NCI-H446 (cell line): ENCODE data around the gene WFIKKN1.
A peak's percentile ranks its signal among the peaks of the same experiment; 100 is the strongest.

Source experiments
- DNase-seq, 2 experiments: peaks; one replicate each; lab custom pipeline; 2025; lab: John Stamatoyannopoulos, UW

Gene WFIKKN1, protein sequence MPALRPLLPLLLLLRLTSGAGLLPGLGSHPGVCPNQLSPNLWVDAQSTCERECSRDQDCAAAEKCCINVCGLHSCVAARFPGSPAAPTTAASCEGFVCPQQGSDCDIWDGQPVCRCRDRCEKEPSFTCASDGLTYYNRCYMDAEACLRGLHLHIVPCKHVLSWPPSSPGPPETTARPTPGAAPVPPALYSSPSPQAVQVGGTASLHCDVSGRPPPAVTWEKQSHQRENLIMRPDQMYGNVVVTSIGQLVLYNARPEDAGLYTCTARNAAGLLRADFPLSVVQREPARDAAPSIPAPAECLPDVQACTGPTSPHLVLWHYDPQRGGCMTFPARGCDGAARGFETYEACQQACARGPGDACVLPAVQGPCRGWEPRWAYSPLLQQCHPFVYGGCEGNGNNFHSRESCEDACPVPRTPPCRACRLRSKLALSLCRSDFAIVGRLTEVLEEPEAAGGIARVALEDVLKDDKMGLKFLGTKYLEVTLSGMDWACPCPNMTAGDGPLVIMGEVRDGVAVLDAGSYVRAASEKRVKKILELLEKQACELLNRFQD

DNA sequence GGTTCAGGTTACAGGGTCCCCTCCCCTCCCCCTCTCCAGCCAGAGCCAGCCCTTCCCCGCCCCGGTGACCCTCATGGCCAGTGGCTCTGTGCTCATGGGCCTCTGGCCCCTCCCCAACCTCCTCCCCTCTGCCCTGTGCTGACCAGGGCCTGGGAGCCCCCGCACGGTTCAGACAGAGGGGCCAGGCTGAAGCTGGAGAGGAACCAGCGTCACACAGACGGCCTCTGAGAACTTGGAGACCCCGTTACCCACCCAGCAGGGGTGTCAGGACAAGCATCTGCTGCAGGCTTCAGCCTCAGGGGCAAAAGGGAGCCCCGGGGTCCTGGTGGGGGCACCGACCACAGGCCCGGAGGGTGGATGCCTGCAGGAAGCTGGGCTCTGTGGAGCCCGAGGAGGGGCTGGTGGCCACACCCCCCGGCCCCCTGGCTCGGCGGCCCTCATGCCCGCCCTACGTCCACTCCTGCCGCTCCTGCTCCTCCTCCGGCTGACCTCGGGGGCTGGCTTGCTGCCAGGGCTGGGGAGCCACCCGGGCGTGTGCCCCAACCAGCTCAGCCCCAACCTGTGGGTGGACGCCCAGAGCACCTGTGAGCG is at the start of gene WFIKKN1:
Gene WFIKKN1, plus strand, starts transcription at position 171 of the 591 bp plus-strand sequence. Its CDS starts 269 bp downstream, at position 440.
- DNase-seq, result no peak

DNA sequence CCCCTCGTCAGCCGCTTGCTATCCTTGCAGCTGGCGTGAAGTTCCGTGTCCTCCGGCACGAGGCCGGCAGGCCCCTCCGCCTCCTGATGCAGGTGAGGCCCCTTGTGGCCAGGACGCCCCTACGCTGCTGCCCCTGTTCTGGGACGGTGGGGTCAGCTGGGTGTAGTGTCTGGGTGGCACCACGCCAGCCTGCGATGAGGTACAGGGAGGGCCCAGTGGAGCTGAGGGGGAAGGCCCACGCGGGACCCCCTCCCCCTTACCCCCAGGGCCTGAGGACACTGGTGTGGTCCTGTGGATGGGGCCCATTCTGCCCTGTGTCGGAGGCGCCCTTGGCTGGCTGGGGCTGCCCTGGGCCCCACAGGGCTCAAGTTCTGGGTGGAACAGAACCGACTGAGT is 48.6 kb upstream of the WFIKKN1 start:
- DNase-seq, result no peak

DNA sequence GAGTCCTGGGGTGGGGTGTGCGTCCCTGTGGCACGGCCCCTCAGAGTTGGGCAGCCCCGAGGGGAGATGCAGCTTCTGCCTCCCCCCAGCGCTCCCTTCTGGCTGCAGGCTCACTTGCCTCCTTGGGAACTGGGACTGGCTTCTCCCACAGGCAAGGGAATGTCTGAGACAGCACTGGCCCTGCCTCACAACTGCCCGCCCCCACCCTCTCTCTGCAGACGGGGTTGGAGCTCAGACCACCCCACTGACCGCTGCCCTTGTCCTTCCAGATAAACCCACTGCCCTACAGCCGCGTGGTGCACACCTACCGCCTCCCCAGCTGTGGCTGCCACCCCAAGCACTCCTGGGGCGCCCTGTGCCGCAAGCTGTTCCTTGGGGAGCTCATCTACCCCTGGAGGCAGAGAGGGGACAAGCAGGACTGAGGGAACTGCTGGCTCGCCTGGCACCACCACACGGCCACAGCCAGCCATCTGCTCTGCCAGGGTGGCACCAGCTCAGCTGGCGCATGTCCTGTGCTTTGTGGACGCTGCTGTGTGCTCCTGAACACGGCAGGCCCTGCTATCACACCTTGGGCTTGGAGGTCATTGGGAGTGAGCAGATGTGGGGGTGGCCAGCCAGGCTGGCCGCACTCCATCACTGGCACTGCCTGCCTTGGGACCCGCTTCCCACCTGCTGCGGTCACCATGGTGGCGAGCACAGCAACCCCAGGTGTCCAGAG is 48.0 kb upstream of the WFIKKN1 start:
- peak in 1 of 2 experiments; percentile 43 for DNase-seq

DNA sequence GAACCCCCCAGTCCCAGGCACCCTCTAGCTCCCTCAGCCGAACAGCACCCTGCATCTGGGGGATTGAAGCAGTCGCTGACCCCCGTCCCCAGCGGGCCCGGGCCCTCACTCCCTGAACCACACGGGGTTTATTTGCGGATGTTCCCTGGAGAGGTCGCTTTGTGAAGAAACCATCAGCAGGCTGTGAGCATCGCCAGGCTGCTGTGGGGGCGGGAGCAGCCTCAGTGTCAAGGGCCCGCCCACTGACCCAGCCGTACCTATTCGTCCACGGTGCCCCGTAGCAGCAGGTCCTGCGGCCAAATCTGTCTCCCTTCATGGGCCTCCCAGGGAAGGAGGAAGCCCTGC is 47.3 kb upstream of the WFIKKN1 start:
- DNase-seq, result no peak

DNA sequence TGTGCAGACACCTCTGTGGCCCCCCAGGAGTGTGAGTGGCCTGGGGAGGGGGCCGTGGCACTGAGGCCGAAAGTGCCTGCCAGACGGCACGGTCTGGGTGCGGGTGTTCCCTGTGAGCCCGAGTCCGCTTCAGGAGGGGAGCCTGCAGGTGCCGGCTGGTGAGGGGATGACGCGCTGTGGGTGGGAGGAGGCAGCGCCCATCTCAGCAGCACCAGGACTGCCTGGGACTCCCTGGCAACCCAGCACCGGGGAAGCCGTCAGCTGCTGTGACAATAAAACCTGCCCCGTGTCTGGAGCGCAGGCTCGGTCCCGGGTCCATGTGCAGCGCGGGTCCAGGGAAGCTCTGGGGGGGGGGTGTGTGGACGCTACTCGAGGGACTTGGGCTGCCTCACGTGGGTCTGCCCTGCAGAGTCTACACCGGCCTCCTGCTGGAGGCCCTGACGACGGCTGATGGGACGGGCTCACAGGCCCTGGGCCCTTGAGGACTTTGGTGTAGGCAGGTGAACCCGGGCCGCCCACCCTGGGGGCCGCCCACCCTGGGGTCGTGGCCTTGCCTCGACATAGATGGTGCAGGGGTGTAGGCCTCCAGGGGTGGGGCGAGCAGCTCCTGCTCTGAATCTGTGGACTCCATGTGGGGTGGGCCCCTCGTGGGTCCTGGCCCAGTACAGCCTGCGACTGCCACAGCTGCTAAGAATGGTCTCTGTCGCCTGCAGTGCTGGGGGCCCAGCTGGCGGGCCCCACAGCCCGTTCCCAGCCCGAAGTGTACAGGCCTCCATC is 46.8 kb upstream of the WFIKKN1 start:
- DNase-seq, result no peak

DNA sequence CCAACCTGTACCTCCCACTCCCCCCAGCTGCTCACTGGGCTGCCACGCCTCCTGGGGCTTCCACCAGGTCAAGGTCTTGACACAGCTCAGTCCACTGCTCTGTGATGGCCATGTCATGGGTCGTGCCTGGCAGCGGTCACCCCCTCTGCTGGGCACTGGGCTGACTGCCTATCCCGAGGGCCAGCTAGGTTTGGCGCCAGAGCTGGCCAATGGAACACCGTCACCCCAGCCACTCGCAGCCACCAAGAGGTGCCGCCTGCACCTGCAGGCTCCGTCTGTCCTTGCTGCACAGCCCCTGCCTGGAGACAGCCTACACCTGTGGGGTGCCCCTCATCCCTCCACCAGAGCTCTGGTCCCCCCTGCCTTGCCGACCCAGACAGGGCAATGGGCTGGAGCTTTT is 45.4 kb upstream of the WFIKKN1 start:
- no peak for DNase-seq

DNA sequence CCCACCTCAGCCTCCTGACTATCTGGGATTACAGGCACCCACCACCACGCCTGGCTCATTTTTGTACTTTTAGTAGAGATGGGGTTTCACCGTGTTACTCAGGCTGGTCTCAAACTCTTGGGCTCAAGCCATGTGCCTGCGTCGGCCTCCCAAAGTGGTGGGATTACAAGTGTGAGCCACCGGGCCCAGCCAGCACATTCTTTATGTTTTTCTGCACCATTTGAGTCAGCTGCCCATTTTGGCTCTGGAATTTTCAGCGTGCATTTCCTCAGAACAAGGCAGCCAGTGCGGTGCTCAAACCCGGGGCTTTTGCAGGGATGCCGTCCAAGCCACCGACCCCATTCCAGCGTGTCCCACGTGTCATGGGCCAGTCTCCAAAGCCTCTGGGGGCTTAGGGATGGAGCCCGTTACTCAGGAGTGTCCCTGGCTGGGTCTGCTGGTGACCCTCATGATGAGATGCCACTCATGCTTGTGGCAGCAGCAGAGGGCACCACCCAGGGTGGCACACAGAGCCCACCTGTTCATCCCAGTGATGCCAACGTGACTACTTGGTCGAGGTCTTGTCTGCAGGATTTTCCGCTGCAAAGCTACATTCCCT is 44.6 kb upstream of the WFIKKN1 start:
- DNase-seq, result peak in 1 of 2 experiments; percentile 38

DNA sequence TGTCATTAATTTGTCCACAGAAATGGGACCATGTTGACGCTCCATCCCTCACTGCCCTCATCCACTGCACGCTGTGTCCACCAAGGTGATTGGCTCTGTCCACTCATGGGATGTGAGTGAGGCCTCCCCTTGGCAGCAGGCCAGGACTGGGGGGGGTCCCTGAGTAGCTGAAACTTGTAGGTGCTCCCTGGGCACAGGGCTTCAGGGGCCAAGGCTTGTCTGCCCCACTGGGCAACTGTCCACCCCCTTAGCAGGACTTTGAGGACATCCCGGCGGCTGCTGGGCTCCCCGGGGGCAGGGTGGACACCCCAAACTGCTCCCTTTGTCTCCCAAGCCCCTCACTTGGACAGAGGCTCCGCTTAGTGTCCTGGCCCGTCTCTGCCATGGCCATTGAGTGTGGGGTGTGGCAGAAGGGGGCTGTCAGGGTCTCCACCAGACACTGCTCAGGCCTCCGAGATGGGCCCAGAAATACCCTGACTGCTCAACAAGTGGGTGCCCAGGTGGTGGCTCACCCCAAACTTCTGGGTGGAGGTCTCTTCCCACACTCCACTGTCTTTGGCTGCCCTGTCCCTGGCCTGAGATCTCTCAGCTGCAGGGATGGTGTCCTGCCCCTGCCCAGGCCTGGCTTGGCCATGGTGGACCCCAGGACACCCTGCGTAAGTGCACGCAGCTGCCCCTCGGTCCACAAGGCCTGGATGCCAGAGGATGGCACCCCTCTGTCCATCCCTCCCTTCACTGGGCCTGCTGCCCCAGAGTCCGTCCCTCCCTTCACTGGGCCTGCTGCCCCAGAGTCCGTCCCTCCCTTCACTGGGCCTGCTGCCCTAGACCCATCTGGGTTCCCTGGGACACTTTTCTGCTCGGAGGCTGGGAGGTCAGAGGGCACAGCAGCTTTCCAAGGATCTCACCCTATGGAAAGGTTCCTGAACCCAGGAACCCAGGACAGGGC is 43.9 kb upstream of the WFIKKN1 start:
- no peak for DNase-seq

DNA sequence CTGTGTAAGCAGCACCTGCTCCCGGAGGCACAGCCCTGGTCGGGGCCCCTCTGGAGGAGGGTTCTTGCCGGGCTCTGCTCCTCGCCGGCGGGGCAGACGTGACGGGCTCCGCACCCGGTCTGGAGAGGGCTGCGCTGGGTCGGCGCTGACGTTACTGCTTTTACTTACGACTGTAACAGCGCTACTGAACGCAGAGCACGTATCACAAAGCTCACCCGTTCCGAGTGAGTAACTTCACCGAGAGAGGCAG is 42.2 kb upstream of the WFIKKN1 start:
- no peak for DNase-seq

DNA sequence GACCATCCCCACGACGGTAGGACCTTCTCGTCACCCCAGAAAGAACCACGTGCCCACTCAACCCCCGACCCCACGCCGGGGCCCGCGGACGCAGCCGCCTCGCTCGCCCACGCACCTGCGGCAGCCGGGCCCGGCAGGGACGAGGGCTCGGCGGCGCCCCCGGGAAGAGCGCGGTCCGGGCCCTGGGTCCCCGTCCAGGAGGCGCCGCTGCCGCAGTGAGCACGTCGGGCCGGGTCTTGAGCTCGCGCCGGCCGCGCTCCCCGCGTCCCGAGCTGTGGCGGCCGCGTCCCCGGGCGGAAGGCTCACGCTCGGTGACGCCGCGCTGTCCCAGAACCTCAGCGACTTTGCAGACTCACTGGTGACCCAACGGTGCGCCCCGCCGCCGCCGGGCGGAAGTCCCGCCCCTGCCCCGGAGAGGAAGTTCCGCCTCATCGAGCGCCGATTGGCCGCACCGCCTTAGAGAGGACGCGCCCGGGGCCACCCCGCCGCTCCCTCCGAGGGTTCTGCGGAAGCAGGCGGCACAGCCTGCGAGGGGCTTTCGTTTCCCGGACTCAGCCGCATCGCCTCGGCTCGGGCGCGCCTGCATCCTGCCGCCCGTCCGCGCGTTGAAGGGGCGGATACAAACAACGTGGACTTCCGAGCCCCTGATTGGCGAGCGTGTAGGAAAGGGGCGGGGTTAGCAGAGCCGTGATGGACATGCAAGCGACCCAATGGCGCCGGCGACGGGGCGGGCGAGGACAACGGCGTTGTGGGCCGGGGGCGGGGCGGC is 41.7 kb upstream of the WFIKKN1 start:
- peak; percentile 94 for DNase-seq

DNA sequence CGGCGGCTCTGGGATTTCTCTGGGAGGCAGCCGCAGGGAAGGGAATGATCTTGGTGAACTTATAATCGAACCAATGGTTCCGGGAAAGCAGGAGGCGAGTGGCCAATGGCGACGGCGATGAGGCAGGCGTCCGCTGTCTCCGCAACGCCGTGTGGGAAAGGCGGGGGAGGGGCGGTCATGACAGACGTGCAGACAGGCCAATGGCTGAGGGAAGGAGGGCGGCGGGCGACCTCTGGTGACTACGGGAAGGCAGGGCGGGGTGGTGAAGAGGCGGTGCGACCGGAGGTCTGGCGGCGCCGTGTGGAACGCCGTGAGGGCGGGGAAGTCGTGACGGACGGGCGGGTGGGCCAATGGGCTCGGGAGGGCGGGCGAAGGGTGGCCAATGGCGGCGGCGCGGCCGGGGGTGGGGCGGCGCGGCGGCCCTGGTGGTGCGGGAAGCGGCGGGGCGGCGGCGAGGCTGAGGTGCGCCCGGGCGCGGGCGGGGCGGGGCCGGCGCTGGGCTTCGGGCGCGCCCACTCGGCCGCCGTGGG is 41.1 kb upstream of the WFIKKN1 start, which contains the start of gene RAB40C:
Gene RAB40C, plus strand, starts transcription at position 409 of the 530 bp plus-strand sequence. CDS start 226 bp downstream, outside the sequence.
- DNase-seq, result peak; percentile 94 to 97

DNA sequence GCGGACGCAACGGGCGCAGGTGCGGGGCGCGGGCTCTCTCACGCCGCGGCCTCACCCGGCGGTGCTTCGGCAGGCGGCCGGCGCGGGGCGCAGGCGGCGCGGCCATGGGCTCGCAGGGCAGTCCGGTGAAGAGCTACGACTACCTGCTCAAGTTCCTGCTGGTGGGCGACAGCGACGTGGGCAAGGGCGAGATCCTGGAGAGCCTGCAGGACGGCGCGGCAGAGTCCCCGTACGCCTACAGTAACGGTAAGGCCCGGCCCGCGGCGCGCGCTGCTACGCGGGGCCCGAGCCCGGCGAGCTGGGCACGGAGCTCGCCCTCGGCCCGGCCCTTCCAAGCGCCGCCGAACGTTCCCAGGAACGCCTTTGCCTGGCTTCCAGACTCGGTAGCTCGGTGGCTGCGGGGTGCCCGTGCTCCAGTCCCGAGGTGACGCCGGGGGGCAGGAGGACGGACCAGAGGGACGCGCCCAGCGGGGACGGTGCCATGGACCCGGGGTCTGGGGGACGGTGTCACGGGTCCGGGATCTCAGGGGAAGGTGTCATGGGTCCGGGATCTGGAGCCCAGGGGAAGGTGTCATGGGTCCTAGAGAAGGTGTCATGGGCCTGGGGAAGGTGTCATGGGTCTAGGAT is 40.5 kb upstream of the WFIKKN1 start:
- no peak for DNase-seq

DNA sequence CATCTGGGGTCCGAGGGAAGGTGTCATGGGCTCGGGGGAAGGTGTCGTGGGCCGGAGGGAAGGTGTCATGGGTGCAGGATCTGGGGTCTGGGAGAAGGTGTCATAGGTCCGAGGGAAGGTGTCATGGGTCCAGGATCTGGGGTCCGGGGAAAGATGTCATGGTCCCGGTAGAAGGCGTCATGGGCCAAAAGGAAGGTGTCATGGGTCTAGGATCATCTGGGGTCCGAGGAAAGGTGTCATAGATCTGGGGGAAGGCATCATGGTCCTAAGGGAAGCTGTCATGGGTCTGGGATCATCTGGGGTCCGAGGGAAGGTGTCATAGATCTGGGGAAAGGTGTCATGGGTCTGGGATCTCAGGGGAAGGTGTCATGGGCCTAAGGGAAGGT is 40.0 kb upstream of the WFIKKN1 start:
- no peak for DNase-seq

DNA sequence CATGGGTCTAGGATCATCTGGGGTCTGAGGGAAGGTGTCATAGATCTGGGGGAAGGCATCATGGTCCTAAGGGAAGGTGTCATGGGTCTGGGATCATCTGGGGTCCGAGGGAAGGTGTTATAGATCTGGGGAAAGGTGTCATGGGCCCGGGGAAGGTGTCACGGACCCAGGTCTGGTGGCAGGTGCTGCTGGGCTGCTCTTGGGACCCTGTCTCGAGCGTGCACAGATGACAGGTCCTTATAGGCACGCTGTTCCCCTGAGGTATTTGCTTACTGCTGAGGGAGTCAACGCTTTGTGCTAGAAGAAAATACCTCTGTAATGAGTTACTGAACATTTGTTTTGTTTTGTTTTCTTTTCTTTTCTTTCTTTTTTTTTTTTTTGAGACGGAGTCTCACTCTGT is 39.6 kb upstream of the WFIKKN1 start:
- DNase-seq, result no peak

DNA sequence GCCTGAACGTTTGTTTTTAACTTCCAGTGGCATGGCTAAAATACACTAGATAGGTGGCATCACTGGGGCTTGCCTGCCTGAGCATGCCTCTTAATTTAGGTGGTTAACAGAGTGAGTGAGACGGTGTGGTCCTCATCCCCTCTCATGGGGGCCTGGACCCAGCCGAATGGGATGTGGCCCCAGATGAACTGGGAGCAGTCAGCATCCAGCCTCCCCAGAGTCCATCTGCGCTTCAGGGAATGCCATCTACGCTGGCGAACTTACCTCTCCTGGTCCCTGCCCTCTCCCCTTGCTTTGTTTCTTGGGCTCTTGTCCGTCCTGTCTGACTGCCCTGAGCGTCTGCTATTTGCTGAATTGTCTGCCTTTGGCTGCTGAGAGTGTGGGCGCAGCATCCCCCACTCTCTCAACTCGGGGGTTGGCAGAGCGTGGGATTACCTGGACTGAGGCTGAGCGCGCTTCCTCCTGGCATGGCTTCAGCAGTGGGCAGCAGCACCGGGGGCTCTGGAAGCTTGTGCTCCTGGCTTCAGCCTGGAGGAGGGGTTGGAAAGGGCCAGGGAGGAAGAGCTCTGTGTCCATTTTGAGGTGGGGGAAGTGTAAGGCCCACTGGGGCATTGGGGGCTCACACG is 38.8 kb upstream of the WFIKKN1 start:
- DNase-seq, result no peak

DNA sequence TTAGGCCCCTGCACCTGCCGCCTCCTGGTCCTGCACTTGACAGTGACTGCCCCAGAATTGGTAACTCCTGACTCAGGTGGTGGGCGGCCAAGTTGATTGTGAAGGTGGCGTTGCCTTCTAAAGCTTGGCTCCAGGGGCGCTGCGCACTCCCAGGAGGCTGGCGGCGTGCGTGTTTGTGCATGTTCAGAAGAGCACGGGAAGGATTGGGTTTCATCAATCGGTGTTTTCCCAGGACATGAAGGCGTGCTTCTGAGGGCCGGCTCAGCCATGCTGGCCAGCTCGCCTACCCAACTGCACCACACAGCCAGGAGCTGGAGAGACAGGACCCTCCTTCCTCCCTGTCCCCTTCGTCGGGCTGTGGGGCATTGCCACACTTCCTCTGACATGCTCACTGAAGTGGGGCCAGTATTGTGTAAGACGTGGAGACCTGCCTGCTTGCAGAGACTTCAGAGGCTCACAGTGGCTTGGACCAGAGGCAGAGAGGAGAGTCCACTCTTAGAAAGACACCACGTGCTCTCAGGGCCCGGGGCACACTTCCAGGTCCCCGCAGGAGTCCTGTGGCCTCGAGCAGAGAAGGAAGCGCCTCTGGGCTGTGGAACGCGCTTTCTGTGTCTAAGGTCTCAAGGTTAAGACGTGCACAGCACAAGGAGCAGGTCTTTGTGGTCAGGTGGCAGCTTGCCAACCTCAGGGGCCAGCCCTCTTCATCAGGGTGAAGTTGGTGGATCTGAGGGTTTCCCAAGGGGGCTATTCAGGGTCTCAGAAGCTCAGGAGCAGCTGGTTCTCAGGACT is 38.1 kb upstream of the WFIKKN1 start:
- no peak for DNase-seq

DNA sequence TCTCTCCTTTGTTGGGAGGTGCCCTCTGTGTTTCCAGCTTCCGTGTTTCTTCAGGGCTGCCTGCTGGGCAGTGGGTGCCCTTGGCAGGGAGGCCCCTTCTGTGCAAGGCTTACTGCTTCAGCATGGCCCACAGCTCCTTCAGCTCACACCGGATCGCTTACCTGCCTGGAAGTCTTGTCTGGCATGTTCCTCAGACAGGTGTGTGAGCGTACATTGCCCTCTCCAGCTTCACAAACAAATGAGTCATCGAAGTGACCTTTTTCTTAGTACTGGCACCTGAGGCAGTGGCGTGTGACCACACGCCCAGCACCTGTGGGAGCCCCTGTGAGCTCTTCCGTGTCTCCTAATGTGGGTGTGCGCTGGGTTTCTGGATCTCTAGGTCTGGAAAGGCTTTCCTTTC is 37.4 kb upstream of the WFIKKN1 start:
- no peak for DNase-seq

DNA sequence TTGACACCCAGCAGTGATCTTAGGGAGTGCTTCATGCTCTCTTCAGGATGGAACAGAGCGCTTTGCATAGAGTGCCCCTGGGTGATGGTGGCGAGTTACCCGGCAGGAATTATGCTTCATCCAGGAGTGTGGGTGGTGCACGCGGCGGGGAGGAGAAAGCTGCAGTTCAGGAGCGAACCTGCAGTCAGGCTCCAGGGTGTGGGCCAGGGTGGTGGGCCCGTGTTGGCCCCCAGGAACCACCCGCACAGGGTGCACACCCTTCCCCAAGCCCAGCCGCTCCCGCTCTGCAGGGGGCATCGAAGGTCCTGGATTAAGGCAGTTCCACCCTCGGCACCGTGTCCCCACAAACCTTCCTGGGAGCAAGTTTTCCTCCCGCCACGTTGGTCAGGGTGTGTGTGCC is 37.0 kb upstream of the WFIKKN1 start:
- DNase-seq, result no peak
